ENCODE results near the gene TRIM63.

TRIM63 gene

DNA sequence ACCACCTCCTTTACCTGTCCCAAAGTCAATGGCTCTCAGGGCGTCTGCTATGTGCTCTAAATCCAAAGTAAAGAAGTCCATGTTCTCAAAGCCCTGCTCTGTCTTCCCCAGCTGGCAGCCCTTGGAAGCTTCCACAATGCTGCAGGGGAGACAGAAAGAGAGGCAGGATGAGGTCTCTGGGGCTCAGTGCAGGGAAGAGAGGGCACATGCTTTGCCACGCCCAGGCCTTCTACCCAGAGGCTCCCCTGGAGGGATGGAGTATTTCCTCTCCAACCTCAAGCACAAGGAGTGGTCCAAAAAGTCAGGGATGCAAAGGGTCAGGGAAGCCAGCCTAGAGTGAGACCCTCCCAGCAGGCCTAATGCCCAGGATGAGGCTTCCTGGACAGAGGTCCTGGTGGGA lies 10.2 kb downstream of the TRIM63 start:
- no peak for DNase-seq (ENCODE audit: low read depth in 3 of 3)

DNA sequence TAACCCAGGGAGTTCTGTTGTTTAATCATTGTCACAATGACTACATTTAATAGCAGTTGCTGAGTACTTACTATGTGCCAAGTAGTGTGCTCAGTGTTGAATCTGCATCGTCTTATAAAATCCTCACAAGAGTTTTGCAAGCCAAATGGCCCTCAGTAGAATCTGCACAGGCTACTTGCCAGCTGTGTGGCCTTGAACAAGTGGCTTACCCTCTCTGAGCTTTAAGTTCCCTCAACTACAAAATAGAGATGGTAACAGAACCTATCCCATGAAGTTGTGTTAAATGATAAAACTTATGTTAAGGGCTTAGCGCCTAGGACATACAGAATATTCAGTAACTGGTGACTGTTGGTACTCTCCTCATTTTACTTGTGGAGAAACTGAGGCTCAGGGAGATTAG lies 12.4 kb downstream of the TRIM63 start:
- DNase-seq (ENCODE audit: low read depth in 3 of 3) = no peak

- DNase-seq (ENCODE audit: low read depth in 3 of 3) = no peak
Observed at GRCh38 chr1:26053718-26054560, 13.5 kb downstream of the TRIM63 start.

DNA sequence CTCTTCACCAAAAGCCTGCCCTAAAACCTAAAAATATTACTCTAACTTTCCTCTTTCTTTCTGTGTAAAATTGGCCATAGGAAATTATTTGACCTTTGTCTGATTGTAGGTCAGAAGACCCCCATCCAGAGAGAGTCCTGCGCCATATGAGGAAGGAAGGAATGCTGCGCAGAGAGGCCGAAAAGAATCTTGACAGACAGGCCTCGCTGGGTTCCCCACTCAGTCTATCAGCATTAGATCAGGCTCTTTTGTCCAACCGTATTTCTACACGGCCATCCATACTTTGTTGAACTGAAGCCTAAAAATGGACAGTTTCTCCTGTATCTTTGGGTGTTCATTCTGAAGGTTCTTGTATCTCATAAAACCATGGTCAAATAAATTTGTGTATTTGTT lies 17.2 kb downstream of the TRIM63 start:
- no peak for DNase-seq (ENCODE audit: low read depth in 3 of 3)

DNA sequence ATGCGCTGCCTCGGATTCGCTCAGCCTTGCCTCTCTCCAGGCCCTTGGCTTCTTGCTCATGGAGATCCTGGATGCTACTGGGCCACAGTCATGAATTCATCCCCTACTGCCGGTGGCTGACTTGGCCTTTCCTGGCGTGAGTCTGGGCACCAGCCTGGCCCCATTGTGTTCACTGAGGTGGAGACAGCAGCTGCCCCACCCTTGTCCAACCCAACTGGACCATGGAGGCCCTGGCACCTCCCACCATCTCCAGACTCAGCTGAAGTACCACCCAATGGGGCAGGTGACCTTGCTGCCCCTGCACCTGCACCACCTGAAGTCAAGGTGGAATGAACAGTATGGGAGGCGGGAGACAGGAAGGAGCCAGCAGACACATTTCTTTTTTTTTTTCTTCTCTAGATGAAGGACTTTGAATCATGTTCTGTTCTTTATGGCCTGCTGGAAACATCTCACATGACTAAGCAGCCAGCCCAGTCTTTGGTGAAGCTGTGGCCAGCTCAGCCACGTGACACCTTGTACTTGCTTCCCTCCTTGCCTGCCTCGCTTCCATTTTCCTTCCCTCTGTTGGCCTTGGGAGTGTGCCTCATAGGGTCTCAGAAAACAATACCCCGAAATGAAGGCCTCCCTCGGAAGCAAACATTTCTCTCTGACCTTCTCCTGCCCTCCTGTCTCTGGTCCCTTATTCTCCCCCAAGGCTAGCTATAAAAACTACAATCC lies 17.7 kb downstream of the TRIM63 start:
- no peak for DNase-seq (ENCODE audit: low read depth in 3 of 3)

- no peak for DNase-seq (ENCODE audit: low read depth in 3 of 3)
Observed at GRCh38 chr1:26047278-26047874, 20.1 kb downstream of the TRIM63 start.

DNA sequence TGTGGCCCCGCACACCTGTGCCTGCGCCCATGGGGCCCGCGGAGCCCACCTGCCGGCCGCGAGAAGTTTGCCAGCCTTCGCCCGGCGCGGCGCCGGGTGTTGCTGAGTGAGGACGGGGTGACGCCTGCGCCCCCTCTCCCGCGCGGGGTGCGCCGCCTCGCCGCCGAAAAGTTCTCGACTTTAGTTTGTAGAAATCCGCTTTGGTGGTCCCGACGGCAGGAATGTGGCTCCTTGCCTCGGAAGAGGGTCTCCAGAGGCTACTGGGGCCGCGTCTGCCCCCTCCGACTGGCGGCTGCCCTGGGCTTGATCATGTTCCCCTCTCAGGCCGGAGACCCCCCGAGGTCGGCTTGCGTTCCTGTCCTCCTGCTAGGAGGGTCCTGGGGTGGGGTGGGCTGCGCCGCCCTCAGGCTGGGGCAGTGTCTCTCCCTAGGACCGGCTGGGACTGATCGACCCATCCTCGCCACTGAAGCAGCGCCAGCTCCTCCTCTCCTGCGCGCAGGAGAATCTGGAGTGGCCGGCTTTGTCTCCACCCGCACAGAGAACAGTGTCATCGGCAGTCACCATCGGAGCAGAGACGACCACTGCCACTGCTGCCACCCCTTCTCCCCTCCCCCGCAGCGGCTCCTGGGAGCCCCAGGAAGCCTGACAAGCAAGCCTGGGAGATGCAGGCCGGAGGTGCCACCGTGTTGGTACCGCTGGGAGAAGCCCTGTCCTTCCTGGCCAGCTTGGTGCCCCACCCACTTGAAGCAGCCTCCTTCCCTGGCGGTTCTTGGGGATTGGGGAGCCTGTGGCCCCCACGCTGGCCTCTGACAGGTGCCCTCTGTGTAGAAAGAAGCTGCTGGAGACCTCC lies 21.0 kb downstream of the TRIM63 start:
- no peak for DNase-seq (ENCODE audit: low read depth in 3 of 3)

DNA sequence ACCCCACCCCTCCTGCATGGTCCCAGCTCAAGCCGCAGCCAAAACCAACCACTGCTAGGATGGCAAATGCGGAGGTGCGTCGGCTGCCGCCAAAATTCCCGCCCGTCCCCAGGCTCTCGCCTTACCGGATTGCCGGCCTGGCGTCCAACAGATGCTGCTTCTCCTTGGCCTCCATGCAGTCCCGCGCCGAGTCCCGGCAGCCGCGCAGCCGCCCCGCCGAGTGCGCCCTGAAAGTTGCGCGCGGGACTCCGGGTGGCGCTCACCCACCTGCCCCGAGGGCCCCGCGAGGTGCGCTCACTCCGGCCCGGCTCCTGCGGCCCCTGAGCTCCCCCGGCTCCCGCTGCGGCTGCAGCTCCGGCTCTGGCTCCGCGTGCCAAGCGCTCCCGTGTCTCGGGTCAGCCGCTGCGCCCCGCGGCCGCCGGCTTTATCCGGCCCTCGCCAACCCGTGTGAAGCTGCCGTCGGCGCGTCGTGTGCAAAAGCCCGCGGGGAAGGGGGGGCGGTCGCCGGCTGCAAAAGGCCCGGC lies 21.6 kb downstream of the TRIM63 start, which contains the start of gene SLC30A2:
Gene SLC30A2 (minus strand): TSS at position 397 of the 524 bp plus-strand sequence. CDS start 222 bp downstream, at position 175.
- no peak for DNase-seq (ENCODE audit: low read depth in 3 of 3)

DNA sequence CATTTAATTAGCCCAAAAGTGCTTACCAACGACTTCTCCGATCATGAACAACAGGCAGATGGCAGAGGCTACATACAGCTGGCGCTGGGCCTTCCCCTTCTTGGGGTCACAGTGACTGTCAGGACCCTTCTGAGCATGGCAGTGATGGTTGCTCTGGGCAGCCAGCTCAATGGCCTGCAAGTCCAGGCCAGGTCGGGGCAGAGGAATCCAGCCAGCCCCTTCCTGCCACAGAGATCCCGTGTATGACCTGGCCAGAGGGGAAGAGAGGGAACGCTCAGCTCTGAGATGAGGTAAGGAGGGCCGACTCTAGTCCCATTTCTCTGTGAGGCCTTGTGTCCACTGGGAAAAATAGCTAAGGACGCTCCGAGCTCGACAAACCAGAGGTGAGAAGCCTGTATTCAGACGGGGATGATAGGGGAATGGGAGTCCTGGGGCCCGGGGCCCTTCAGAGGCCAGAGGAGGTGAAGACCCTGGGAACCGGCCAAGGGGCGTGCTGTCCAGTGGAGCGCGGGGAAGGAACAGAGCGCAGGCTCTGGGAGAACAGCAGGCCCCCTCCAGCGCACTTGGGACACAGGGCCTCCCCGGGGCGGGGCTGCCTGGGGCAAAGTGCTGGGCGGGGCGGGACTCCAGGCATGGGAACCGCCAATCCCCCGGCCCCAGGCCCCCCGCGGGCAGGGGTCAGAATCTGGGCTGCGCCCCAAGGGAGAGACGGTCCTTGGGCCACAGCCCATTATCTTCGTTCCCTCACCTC lies 22.3 kb downstream of the TRIM63 start:
- no peak for DNase-seq (ENCODE audit: low read depth in 3 of 3)

GRCh38 chr1:26044414-26044813 lies 23.0 kb downstream of the TRIM63 start:
- no peak for DNase-seq (ENCODE audit: low read depth in 3 of 3)

DNA sequence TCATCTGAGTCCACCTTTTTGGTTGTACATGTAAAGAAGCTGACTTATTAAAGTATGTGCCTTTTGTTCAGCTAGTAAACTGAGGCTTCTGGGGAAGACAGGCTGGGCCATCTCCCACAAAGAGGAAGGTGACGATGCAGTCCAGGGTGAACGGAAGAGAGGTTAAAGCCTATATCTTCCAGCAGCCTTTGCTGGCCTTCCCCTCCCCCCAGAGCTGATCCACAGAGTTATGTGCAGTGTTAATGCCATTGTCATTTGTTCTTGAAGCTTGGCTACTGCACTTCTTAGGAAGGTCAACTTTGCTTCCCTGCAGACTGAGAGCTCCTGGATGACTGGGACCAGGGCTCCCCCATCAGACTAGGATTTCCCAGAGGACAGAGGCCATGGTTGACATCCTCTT lies 23.7 kb downstream of the TRIM63 start:
- DNase-seq (ENCODE audit: low read depth in 3 of 3) = no peak

GRCh38 chr1:26041978-26042377 lies 25.5 kb downstream of the TRIM63 start:
- no peak for DNase-seq (ENCODE audit: low read depth in 3 of 3)

- DNase-seq (ENCODE audit: low read depth in 3 of 3) = no peak
Observed at GRCh38 chr1:26041401-26041800, 26.0 kb downstream of the TRIM63 start.

- DNase-seq (ENCODE audit: low read depth in 3 of 3) = no peak
Observed at GRCh38 chr1:26038904-26039303, 28.5 kb downstream of the TRIM63 start.

- DNase-seq (ENCODE audit: low read depth in 3 of 3) = no peak
Observed at GRCh38 chr1:26038477-26038876, 29.0 kb downstream of the TRIM63 start.

DNA sequence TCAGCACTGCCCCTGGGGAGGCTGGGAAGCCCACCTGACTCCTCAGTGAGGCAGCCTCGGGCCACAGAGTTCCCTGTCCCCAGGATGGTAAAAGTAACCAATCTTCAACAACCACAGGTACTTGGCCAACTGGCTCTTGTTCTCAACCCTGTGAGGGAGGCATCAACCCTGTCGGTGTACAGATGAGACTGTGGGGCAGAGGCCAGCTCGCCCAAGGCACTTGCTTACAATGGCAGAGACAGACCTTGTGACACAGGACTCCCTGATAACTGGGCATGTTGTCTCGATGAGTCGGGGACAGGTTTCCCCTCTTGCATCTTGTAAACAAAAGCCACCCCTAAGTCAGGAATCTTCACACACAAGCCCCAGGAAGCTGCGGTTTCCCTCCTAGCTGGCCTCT lies 29.5 kb downstream of the TRIM63 start:
- DNase-seq (ENCODE audit: low read depth in 3 of 3) = no peak

- no peak for DNase-seq (ENCODE audit: low read depth in 3 of 3)
Observed at GRCh38 chr1:26036756-26037281, 30.6 kb downstream of the TRIM63 start.

DNA sequence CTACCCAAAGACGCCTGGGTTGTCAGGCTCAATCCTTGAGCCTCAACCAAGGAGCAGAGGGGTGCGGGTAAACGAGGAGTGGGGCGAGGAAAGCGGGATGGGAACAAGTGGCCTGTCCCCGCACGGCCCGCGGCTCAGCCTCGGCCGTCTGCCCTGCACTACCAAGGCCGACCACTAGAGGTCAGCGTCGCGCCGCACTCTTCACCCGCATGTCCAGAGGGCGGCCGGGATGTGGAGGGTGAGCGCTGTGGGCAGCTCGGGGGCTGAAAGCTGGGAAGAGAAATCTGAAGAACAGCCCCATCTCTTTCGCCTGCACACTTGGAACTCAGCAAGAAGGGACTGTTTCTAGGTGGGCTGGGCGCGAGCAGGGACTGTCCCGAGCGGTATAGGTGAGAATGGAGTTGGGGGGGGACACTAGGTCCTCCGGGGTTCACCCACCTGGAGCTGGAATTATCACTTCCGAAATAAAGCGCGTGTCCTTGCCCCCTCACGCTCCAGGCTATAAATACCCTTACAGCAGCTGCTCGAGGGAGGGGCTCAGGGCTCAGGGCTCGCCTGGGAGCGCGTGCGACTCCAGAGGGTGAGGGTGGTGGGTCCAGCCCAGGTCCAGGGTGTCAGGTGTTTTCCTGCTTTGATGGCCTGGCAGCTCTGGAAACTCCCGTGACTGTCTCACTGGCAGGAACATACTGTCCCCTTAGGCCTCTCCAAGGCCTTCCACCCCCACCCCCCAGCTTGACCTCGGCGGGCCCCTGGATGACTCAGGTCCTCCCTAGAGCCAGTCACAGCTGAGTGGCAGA lies 31.3 kb downstream of the TRIM63 start:
- peak; percentile 48 to 69 (median 53) for DNase-seq (ENCODE audit: low read depth in 3 of 3)

DNA sequence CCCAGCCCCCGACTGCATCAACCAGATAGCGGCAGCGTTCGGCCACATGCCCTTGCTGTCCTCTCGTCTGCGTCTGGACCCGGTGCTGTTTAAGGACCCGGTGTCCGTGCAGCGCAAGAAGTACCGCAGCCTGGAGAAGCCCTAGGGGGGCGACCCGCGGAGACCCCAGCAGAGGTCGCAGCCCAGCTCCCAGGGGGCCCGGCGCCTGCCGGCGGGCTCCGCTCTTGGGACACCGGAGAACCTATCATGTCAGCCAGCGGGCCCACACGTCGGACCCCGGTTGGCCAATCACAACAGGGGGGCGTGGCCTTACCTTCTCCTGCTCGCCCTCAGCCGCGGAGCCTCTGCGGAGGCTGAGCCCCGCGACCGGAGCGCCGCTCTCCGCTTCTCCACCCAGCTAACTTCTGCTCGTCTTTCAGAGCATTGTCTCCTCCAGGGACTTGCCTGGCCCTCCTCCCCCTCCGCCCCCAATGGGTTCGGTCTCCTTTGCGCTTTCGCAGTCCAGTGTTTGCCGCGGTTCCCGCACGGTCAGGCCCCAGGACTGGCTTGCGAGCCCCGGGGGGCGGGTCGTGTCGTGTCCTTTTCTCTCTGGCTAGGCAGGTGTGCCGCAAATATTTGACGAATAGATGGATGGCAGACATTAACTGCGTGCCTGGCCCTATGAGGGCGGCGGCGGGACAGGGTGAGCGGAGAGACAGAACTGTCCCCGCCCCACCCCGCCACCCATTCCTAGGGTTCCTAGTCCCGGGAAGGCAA lies 32.0 kb downstream of the TRIM63 start:
- peak; percentile 82 to 96 (median 86) for DNase-seq (ENCODE audit: low read depth in 3 of 3)

Data from stimulated activated CD4-positive, alpha-beta T cell treated with anti-CD3 and anti-CD28 coated beads, TNF-alpha, amount 100 ng/mL, for 48 hours (primary cell).